Activated T-helper 1 cell treated with anti-CD3 and anti-CD28 coated beads, Interleukin-12 subunit alpha, Interleukin-12 subunit beta, Interleukin-2, Interleukin-4 antibody, amounts not matched to agents 30 ng/mL and 10 ng/mL and 1 ng/mL, durations not matched to agents 14 hours and 24 hours and 36 hours (primary cell): ENCODE measurements around the gene NUP58. TPM values are rescaled to one million over a fixed set of nuclear protein-coding genes. Genes with fewer than 3 reads are reported as not detected.
"Not testable (repeated sequence)": the region's sequence is repeated elsewhere in the genome, so short reads cannot be mapped to it uniquely, and the experiment has no call there.

Source experiments
- DNase-seq: peaks from one replicate; pipeline ENCODE4 v3.0.0; 2021; ENCODE audit warnings: low spot score
- H3K27ac Mint-ChIP-seq: one replicate; pipeline ENCODE4 v1.8.0; 2021; ENCODE audit warnings: mild to moderate bottlenecking, mixed read lengths
- H3K27me3 Mint-ChIP-seq: one replicate; pipeline ENCODE4 v1.8.0; 2022; ENCODE audit warnings: mild to moderate bottlenecking, moderate library complexity, mixed read lengths; ENCODE audit not compliant: insufficient read depth
- H3K36me3 Mint-ChIP-seq: one replicate; pipeline ENCODE4 v1.8.0; 2021; ENCODE audit warnings: low read depth, mixed read lengths
- H3K4me1 Mint-ChIP-seq: one replicate; pipeline ENCODE4 v1.8.0; 2021; ENCODE audit warnings: low read depth, mixed read lengths
- H3K4me3 Mint-ChIP-seq: one replicate; pipeline ENCODE4 v1.8.0; 2021; ENCODE audit warnings: mild to moderate bottlenecking, moderate library complexity, mixed read lengths
- H3K9me3 Mint-ChIP-seq: one replicate; pipeline ENCODE4 v1.8.0; 2021; ENCODE audit warnings: mixed read lengths
- intact Hi-C: fragments of 100-400 bp; cut with micrococcal nuclease; formaldehyde crosslinking; loops from one replicate; pipeline ENCODE4 v1.15.1; 2024
- total RNA-seq: library from RNA; stranded (reverse); gene quantifications from 2 replicates; pipeline ENCODE4 v1.2.3, GENCODE V29; 2022

NUP58 gene
- total RNA-seq, 1 donor from 2014 or later: 131 TPM

DNA sequence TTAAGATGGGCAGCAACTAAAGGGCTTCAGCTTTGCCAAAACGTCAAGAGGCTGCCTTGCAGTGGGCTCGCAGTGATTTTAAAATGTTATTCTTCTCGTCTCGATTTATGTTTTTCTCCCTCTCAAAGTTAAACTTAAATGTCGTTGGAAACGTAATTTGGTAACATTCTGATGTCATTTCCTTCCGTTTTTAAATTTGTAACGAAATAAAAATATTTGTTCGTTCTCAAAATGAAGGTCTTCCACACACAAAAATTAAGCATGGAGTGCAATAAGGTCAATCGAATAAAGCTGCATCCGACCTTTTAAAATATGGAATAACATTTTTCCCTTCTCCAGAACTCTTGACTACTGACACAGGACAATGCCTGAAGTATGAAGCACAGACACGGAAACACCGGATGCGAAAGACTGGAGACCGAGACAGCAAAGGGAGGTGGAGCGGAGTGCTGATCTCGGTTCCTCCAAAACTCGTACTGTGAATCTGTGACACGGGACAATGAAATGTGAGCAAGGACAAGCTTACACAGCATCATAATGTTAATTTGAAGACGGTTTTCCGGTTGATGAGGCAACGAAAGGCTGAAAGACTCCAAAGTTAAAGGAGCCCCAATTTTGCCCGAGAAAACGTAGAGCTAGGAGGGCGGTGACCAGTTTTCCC is 15.0 kb upstream of the NUP58 start:
- peaks cover 16% of the 10 kb centered on the region for H3K27me3 Mint-ChIP-seq
- peaks cover 45% of the 10 kb centered on the region for H3K4me1 Mint-ChIP-seq
- intact Hi-C loops: loop anchor here (2.0 to 10.0 kb wide), 8 partner anchors 20 to 1012 kb away; partner anchors contain the start of genes CDK8, PARP4 and SHISA2
- H3K27ac Mint-ChIP-seq: peak overlapping the region; percentile 93
- peaks cover 7% of the 10 kb centered on the region for H3K36me3 Mint-ChIP-seq
- peak overlapping the region; percentile 94 for H3K4me3 Mint-ChIP-seq
- peak; percentile 39 for DNase-seq
- no peaks in the 10 kb centered on the region for H3K9me3 Mint-ChIP-seq

- Mint-ChIP-seq H3K27ac (peak within 1 kb of the TSS; percentile 93), H3K27me3 (peaks cover 21% of the 10 kb centered on the region), H3K4me3 (peak within 1 kb of the TSS; percentile 94), H3K36me3 (peaks cover 7% of the 10 kb centered on the region), H3K9me3 (no peaks in the 10 kb centered on the region), H3K4me1 (peaks cover 41% of the 10 kb centered on the region)
- DNase-seq: peak; percentile 90
- intact Hi-C loops: loop anchor here (1.0 to 10.0 kb wide), 10 partner anchors 11 to 1012 kb away; partner anchors contain the start of genes CDK8, NUP58, PARP4 and SHISA2
Measured at GRCh38 chr13:25286969-25287961, 14.2 kb upstream of the NUP58 start, which contains the start of gene MTMR6. Gene MTMR6 (minus strand): TSS chr13:25287488. CDS start chr13:25287247, 241 bp downstream.

GRCh38 chr13:25288966-25289365 is 12.5 kb upstream of the NUP58 start:
- Mint-ChIP-seq H3K36me3 (peaks cover 2% of the 10 kb centered on the region), H3K27ac (no peak overlapping the region), H3K9me3 (no peaks in the 10 kb centered on the region), H3K4me1 (peaks cover 28% of the 10 kb centered on the region), H3K27me3 (peaks cover 21% of the 10 kb centered on the region), H3K4me3 (no peak overlapping the region)
- DNase-seq: no peak
- intact Hi-C loops: loop anchor here (5.0 to 10.0 kb wide), 7 partner anchors 57 to 1014 kb away; partner anchors contain the start of genes CDK8, PARP4 and SHISA2

- Mint-ChIP-seq H3K27me3 (peaks cover 32% of the 10 kb centered on the region), H3K9me3 (no peaks in the 10 kb centered on the region), H3K4me3 (no peak overlapping the region), H3K36me3 (no peaks in the 10 kb centered on the region), H3K4me1 (peaks cover 16% of the 10 kb centered on the region), H3K27ac (no peak overlapping the region)
- no peak for DNase-seq
- intact Hi-C loops: no loop called here
Measured at GRCh38 chr13:25291691-25292090, 9.7 kb upstream of the NUP58 start.

GRCh38 chr13:25292301-25292700 is 9.1 kb upstream of the NUP58 start:
- intact Hi-C loops: no loop called here

DNA sequence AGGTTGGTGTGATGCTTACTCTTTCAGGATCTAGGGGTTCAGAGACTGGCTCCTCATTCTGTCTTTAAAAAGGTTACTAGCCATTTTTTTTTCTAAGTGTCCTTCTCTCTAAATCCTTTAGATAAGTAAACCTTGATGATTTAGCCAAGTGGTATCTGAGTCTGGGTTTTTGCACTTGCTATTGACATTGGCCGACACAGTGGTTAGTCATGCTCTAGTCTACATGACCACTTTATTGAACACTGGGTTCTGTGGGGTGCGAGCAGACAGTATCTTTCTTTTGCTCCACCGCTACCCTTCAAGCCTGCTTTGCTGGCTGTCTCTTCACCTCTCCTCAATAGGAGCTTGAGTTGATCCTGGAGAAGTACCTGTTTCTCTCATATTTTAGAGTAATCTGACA is 6.2 kb upstream of the NUP58 start:
- no peak overlapping the region for H3K4me3 Mint-ChIP-seq
- intact Hi-C loops: no loop called here
- DNase-seq: no peak
- peaks cover 24% of the 10 kb centered on the region for H3K27me3 Mint-ChIP-seq
- H3K4me1 Mint-ChIP-seq: peaks cover 5% of the 10 kb centered on the region
- H3K9me3 Mint-ChIP-seq: no peaks in the 10 kb centered on the region
- H3K36me3 Mint-ChIP-seq: no peaks in the 10 kb centered on the region
- H3K27ac Mint-ChIP-seq: no peak overlapping the region

More at GRCh38 chr13:25292301-25292700, 9.1 kb upstream of the NUP58 start:
- H3K4me3 Mint-ChIP-seq: no peak overlapping the region
- peaks cover 15% of the 10 kb centered on the region for H3K4me1 Mint-ChIP-seq
- H3K27me3 Mint-ChIP-seq: peaks cover 34% of the 10 kb centered on the region
- no peak for DNase-seq
- no peaks in the 10 kb centered on the region for H3K9me3 Mint-ChIP-seq
- no peak overlapping the region for H3K27ac Mint-ChIP-seq
- H3K36me3 Mint-ChIP-seq: no peaks in the 10 kb centered on the region

DNA sequence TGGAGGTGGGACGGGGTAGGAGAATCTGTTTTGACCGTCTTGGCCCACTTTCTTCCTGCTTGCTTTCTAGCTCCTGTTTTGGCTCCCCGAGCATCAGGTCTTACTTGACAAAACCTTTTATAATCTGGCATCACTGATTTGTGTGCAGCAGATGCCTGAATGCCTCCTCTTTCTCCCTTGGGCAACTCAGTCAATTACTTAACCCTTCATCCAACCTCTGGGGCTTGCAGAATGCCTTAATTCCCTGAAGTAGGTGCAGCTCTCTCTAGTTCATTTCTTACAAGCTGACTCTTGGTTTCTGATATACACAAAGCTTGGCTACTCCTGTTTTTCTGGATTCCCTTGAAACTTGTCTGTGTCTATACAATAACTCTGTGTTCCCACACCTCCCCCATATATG is 5.7 kb upstream of the NUP58 start:
- Mint-ChIP-seq H3K4me3 (no peak overlapping the region), H3K9me3 (no peaks in the 10 kb centered on the region), H3K27ac (no peak overlapping the region), H3K36me3 (no peaks in the 10 kb centered on the region), H3K4me1 (peaks cover 5% of the 10 kb centered on the region), H3K27me3 (peaks cover 24% of the 10 kb centered on the region)
- no peak for DNase-seq
- intact Hi-C loops: no loop called here

- Mint-ChIP-seq H3K9me3 (no peaks in the 10 kb centered on the region), H3K4me3 (peak overlapping the region; percentile 96), H3K27me3 (peaks cover 7% of the 10 kb centered on the region), H3K36me3 (peaks cover 26% of the 10 kb centered on the region), H3K27ac (peak overlapping the region; percentile 94), H3K4me1 (peaks cover 34% of the 10 kb centered on the region)
- intact Hi-C loops: loop anchor here (1.0 to 10.0 kb wide), 8 partner anchors 14 to 1951 kb away; partner anchors contain the start of genes MTMR6, PARP4 and RPL21
- no peak for DNase-seq
Measured at GRCh38 chr13:25300861-25301346, 521 bp upstream of the NUP58 start.

GRCh38 chr13:25302121-25302520 is 696 bp downstream of the NUP58 start:
- no peaks in the 10 kb centered on the region for H3K9me3 Mint-ChIP-seq
- no peak for DNase-seq
- H3K4me1 Mint-ChIP-seq: peaks cover 39% of the 10 kb centered on the region
- peak overlapping the region; percentile 96 for H3K4me3 Mint-ChIP-seq
- H3K27me3 Mint-ChIP-seq: no peaks in the 10 kb centered on the region
- H3K36me3 Mint-ChIP-seq: peaks cover 29% of the 10 kb centered on the region
- peak overlapping the region; percentile 94 for H3K27ac Mint-ChIP-seq
- intact Hi-C loops: loop anchor here (5.0 to 10.0 kb wide), 5 partner anchors 35 to 1950 kb away; partner anchors contain the start of genes PARP4 and RPL21

- Mint-ChIP-seq H3K9me3 (no peaks in the 10 kb centered on the region), H3K36me3 (peaks cover 56% of the 10 kb centered on the region), H3K27ac (peak overlapping the region; percentile 29), H3K4me1 (peaks cover 39% of the 10 kb centered on the region), H3K4me3 (no peak overlapping the region), H3K27me3 (no peaks in the 10 kb centered on the region)
- intact Hi-C loops: loop anchor here (10.0 kb wide), 1 partner anchor 878 kb away; no protein-coding TSS in a partner anchor
- DNase-seq: no peak
Measured at GRCh38 chr13:25306671-25307464, 5.4 kb downstream of the NUP58 start.

DNA sequence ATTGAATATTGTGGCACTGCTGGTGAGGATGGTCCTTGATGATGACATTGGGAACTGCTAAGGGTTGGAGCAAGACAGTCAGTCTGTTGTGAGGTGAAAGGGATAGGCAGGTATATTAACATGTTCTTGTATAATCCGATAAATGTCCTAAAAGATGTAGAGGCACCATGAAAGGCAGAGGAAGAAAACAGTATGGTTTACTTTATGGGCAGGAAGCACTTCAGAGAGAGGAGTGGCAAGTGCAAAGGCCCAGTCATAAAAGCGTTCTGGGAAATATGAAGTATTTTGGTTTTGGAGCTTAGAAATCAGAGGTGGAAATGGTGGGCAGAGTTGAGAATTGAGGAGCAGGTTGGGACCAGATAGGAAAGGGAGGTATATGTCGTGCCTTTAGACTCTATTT is 9.5 kb downstream of the NUP58 start:
- Mint-ChIP-seq H3K4me3 (no peak overlapping the region), H3K9me3 (no peaks in the 10 kb centered on the region), H3K4me1 (peaks cover 11% of the 10 kb centered on the region), H3K36me3 (peaks cover 49% of the 10 kb centered on the region), H3K27ac (peak overlapping the region; percentile 4), H3K27me3 (no peaks in the 10 kb centered on the region)
- intact Hi-C loops: no loop called here
- DNase-seq: no peak

- not testable (repeated sequence) for H3K27me3 Mint-ChIP-seq
Measured at GRCh38 chr13:25318946-25319345, 17.5 kb downstream of the NUP58 start.

More at GRCh38 chr13:25318946-25319345, 17.5 kb downstream of the NUP58 start:
- H3K36me3 Mint-ChIP-seq: peaks cover 36% of the 10 kb centered on the region
- intact Hi-C loops, H3K9me3 Mint-ChIP-seq, H3K4me3 Mint-ChIP-seq, H3K27ac Mint-ChIP-seq, DNase-seq: not testable (repeated sequence)
- peaks cover 19% of the 10 kb centered on the region for H3K4me1 Mint-ChIP-seq
